Measurements from ENCODE around the gene ATXN7L2.

The ATXN7L2 gene

GRCh38 chr1:109522026-109522425 is 38.3 kb downstream of the ATXN7L2 start:
- DNase-seq (ENCODE audit: insufficient read length, low spot score) (no peak), FAIRE-seq (no peak)

DNA sequence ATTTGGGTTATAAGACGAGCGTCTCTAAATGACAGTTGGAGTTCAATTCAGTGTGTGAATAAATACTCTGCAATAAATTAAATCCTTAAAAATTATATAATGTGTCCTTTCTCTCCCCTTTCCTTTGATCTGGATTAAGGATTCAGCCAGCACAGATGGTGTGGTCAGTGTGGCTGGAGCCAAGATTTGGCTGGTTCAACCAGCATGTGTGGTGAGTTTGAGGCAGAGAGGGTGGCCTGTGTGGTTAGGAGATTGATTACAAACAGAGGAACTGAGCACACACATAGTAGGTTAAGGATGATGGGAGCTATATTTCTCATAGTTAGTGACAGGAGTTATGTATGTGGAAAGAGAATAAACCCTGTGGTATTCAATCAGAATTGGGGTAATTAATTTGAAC is 40.0 kb downstream of the ATXN7L2 start:
- no peak for FAIRE-seq
- DNase-seq (ENCODE audit: insufficient read length, low spot score): no peak

GRCh38 chr1:109527098-109527811 is 43.5 kb downstream of the ATXN7L2 start:
- no peak for DNase-seq (ENCODE audit: insufficient read length, low spot score)
- FAIRE-seq: no peak

DNA sequence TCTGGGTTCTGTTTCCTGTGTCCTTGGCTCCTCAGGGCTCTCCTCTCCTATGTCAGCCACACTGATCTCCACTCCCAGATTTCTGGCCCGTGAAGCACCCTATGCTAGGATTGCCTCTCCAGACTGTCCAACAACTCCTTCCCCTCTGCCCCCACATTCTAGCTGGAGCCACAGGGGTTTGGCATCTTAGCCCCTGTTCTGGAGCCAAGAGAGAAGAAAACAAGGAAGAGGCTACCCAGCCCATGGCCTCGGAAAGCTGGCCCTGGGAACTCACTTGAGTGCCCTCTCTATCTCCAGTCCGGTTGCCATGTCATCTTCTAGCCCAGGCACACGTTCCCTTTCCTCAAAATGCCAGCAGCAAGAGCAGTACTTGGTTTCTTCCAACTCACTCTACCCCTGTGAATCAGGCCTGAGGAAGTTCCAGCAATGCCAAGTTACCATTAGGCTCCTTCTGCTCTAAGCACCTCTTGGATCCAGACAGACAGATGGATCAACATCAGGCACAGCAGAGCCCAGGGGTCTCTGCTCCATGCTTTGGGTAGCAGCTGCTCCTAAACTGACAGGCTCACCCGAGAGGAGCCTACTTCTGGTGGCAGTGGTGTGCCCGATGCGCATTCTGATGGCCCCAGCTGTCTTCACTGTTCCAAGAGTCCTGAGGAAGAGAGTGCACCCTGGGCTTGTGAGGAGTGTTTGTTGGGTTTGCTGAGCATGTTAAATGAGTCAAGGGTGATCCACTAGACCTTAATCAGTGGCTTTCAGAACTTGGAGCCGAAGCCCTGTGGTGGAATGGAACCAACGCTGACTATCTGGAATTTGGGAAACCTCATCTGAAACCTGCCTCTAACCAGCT is 44.4 kb downstream of the ATXN7L2 start:
- no peak for DNase-seq (ENCODE audit: insufficient read length, low spot score)
- FAIRE-seq: no peak

DNA sequence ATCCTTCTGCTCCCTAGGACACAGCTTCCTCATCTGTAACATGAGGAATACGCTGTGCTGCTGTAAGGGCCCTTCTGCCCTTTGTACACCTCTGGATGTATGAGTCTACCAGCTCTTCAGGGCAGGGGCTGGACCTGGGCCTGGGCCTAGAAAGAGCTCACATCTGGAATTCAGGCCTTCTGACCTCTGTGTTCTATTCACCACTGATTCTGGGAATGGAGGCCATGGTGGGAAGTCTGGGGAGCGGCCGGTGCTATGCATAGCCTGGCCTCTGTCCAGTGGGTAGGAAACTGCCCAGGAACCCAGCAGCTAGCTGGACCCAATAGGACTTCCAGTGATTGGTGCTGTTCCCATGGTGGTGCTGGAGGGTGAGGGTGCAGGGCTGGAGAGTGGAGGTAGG is 45.0 kb downstream of the ATXN7L2 start:
- DNase-seq (ENCODE audit: insufficient read length, low spot score) (no peak), FAIRE-seq (no peak)

DNA sequence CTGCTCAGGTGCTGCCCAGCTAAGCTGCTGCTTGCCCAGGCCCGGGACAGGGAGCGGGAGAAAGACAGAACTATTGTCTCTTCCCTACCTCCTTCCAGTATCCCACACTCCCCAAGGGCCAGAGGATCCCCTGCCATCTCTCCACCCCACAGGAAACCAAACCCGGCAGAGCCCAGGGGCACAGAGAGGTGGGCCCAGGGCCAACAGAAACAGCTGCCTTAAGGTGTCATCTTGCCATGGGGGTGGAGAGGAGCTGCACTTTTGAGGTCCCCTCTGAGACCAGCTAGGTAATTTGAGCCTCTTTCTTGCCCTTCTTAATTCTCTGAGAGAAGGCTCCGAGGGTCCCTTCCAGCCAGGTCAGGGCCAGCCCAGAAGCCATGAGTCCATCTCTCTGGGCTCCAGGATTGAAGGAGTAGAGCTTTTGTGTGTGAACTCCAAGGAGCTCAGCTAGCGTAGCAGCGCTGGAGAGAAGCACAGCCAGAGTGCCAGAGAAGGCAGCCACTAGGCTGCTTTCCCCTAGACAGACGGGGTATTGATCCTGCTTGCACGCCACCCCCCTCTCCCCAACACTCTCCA is 46.3 kb downstream of the ATXN7L2 start:
- FAIRE-seq (no peak), DNase-seq (ENCODE audit: insufficient read length, low spot score) (no peak)

- FAIRE-seq (no peak), DNase-seq (ENCODE audit: insufficient read length, low spot score) (no peak)
Observed at GRCh38 chr1:109530457-109531087, 46.9 kb downstream of the ATXN7L2 start.

DNA sequence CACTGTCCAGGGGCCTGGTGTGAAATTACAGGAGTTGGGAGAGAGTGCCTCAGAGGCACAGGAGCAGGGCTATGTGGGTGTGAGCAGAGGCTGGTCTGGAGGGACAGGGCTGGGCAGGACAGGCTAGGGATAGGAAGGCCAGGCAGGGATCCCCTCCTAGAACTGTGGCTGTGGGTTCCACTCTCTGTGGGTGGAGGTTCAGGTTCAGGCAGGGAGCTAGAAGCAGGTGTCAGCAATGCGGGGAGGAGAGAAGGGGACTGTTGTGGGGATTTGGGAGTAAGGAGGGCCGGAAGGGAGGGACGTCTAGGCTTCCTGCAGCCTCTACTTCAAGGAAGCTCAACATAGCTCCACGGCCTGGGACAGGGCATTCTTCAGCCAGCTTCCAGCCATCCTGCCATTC is 47.7 kb downstream of the ATXN7L2 start:
- FAIRE-seq: no peak
- DNase-seq (ENCODE audit: insufficient read length, low spot score): no peak

DNA sequence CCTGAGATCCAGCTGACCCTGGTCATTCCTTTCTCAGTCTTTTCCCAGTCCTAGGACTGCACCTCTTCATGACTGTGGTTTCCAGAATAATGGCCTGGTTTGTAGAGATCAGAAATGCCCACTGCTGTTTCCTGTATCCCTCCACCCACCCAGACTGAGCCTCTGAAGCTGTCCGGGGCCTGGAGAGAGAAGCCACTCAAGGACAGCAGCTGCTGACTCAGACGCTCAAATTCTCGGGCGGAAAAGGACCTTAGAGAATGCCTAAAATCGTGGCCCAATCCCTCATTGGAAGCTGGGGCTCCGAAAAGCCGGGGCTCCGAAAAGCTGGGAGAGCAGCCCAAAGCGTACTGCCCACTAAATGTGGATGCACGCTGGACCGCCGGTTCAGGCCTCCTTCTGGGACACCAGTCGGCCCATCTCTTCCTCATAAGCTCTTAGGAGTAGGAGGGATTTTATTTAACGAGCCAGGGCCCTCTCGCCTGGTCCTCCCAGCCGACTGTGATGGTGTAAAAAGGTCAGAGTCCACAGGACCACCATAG is 48.2 kb downstream of the ATXN7L2 start:
- DNase-seq (ENCODE audit: insufficient read length, low spot score): no peak
- FAIRE-seq: no peak

DNA sequence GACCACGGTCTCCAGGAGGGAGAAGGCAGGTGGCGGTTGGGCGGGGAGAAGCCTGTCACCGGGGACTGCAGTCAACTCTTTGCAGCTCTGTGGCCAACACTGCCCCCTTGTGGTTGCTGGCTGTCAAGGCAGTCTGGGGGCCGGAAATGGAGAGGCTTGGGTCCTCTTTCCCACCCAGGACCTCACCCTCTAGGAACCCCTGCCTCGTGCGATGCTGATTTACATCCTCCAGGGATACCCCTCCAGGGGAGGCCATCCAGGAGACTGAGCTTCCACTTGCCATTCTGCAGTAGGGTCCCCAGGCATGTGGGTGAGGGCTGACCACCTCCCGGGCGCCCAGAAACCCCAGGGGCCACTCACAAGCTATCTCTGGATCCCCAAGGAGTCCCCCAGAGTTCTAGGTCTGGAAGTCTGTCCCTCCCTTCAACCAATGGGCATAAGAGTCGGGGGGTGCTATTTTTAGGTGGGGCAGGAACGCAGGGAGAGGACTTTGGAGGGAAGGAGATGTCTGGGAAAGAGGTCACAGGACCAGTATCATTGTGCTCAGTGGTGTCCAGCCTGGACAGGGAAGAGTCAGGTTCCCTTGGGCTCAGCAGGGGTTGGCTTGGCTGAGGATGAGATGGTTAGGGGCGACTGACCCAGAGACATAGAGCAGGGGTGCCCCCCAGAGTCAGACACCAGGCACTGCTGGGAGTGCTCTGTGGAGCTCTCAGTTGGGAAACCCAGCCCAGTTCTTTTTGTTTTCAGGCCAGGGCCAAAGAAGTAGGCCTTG is 48.8 kb downstream of the ATXN7L2 start:
- FAIRE-seq (peak; percentile 76), DNase-seq (ENCODE audit: insufficient read length, low spot score) (peak; percentile 74)

DNA sequence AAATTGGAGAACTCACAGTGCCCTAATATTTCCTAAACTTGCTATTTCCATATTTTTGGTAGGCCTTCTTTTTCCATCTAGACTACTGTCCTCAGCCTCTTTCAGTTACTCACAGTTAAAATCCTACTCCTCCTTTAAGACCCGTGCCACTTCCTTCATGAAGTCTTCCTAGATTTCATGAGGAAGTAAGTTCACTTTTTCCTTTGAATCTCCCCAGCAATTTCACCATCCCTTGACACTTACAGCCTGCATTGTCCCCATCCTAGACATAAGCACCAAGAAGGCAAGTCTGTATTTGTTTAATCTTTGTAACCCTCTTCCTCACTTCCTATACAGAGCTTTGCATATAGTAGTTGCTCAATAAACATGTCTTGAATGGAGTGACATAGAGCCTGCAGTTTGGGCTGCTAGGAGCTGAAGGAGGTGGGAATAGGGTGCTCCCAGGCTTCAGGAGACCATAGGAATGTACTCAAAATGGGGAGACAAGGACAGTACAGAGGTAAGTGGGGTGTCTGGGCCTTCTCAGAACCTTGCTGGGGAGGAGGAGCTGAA is 50.7 kb downstream of the ATXN7L2 start:
- DNase-seq (ENCODE audit: insufficient read length, low spot score) (no peak), FAIRE-seq (no peak)

DNA sequence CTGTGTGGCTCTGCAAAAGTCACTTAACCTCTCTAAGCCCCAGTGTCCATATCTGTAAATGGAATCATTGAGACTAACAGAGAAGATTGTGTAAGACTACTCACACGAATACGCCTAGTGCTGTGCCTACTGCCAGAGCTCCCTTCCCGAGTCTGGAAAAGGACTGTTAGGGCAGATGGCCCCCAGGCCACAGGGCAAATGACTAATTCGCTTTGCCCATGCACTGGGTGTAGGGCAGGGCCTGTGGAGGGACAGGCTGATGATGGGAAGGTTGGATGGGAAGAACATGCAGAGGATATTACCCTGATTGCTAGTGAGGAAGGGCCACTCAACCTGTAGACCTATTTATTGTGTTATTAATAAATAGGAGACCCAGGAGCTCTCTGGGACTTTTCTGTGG is 51.8 kb downstream of the ATXN7L2 start:
- DNase-seq (ENCODE audit: insufficient read length, low spot score) (no peak), FAIRE-seq (no peak)

DNA sequence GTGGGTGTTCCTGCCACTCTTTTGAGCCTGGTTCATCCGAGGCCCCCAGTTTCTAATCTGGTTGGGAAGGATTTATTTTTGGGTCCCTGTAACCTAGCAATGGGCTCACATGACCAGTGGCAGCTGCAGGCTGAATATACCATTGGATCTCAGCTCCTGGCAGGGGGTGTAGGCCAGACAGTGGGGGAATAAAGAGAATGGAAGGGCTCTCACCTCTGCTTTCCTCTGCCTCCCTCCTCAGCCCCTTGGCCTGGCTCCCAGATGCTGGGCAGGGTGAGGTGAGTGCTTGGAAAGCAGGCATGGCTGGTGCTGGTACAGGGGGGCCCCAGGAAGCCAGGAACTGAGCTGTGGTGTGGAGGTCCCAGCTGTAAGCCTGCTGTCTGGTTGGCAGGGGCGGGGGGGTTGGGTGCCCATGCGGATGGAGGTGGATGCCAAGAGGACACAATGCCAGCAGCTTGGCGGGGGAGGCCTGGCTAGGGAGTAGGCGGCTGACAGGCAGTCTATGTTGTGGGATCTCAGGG is 52.3 kb downstream of the ATXN7L2 start:
- DNase-seq (ENCODE audit: insufficient read length, low spot score) (no peak), FAIRE-seq (no peak)

DNA sequence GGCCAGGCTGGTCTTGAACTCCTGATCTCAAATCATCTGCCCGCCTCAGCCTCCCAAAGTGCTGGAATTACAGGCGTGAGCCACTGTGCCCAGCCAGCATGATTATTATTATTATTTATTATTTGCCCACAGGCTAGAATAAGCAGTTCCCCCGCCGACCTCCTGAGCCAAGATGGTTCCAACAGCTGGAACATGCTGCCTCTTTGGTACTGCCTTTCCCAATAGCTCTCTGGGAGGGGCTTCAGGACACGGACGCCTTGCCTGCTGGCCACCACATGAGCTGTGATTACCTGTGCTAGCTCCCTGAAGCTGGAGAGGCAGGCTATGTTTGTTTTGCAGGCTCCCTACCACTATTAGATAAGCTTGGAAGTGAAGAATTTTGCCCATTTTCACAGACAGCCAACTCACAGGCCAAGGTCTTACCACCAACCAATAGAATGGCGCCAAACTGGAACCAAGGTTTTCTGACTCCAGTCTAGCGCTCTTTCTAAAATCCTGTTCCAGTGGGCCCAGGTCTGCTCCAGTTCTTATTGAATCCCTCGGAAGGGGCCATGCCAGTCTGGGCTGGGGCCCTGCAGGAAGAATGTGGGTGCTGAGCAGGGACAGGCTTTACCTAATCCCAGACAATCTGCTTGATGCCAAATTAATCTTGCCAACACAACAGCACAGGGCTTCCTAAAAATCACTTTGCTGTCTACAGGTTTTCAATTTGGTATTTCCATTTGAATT is 53.9 kb downstream of the ATXN7L2 start:
- DNase-seq (ENCODE audit: insufficient read length, low spot score) (no peak), FAIRE-seq (no peak)

- FAIRE-seq: no peak
- no peak for DNase-seq (ENCODE audit: insufficient read length, low spot score)
Observed at GRCh38 chr1:109538827-109539555, 55.3 kb downstream of the ATXN7L2 start.

- DNase-seq (ENCODE audit: insufficient read length, low spot score) (no peak), FAIRE-seq (no peak)
Observed at GRCh38 chr1:109539676-109540075, 56.0 kb downstream of the ATXN7L2 start, which contains the start of gene GPR61. TSS of gene GPR61 (plus strand) at chr1:109539872. CDS start at chr1:109543023, 3,151 bp downstream.

- DNase-seq (ENCODE audit: insufficient read length, low spot score) (no peak), FAIRE-seq (no peak)
Observed at GRCh38 chr1:109541102-109541501, 57.4 kb downstream of the ATXN7L2 start.

All from GM19239 (cell line).